Transverse colon (tissue), 4 donors: ENCODE results near the gene EPS8. TPM values are rescaled to one million over a fixed set of nuclear protein-coding genes. Genes with fewer than 3 reads are reported as not detected.

Source experiments
- DNase-seq: peaks from one replicate; pipeline ENCODE4 v3.0.0-alpha.2; 2019
- H3K27ac ChIP-seq, 4 donors: fragments of 200-600 bp; sonication (generic); 2 replicates each; pipeline ENCODE4 v1.5.1; 2016 to 2018; ENCODE audit warnings: inconsistent platforms in 4 of 4
- H3K27me3 ChIP-seq: fragments of 200-600 bp; sonication (generic); 2 replicates; pipeline ENCODE4 v1.5.1; 2017; ENCODE audit warnings: inconsistent platforms
- H3K36me3 ChIP-seq, 4 donors: fragments of 200-600 bp; sonication (generic); 2 replicates each; pipeline ENCODE4 v1.5.1; 2017 to 2019; ENCODE audit warnings: inconsistent platforms in 4 of 4
- H3K4me1 ChIP-seq, 4 donors: fragments of 200-600 bp; sonication (generic); 2 replicates each; pipeline ENCODE4 v1.5.1; 2017 to 2020; ENCODE audit warnings: inconsistent platforms in 4 of 4
- H3K4me3 ChIP-seq, 4 donors: fragments of 200-600 bp; sonication (generic); 1 replicate in 1 of 4; 2 replicates in 3 of 4; pipeline versions ENCODE4 v1.5.1 to v1.6.1; 2017 to 2019; ENCODE audit warnings: inconsistent platforms in 4 of 4
- H3K9me3 ChIP-seq, 2 donors: fragments of 200-600 bp; sonication (generic); 2 replicates each; pipeline ENCODE4 v1.5.1; 2017 to 2019; ENCODE audit warnings: inconsistent platforms in 2 of 2
- CTCF ChIP-seq, 5 experiments: fragments of 200-600 bp in 3 of 5; fragments of 450-650 bp in 2 of 5; sonication (generic) in 3 of 5; IDR thresholded peaks; 1 replicate in 2 of 5; 2 replicates in 3 of 5; pipeline ENCODE4 v1.5.1; 2016 to 2017; ENCODE audit warnings: antibody characterized with exemption in 5 of 5, inconsistent platforms in 3 of 5, mild to moderate bottlenecking in 2 of 5, moderate library complexity in 1 of 5
- EP300 ChIP-seq: sonication (generic); formaldehyde crosslinking; IDR thresholded peaks from one replicate; pipeline ENCODE4 v1.6.1; 2017; ENCODE audit warnings: antibody characterized with exemption, low read depth
- POLR2A ChIP-seq: fragments of 450-650 bp; IDR thresholded peaks from one replicate; pipeline ENCODE4 v1.6.1; 2016; ENCODE audit warnings: antibody characterized with exemption, mild to moderate bottlenecking, moderate library complexity
- POLR2AphosphoS5 ChIP-seq, 3 donors: sonication (generic); formaldehyde crosslinking; IDR thresholded peaks; one replicate each; pipeline ENCODE4 v1.6.1; 2016; ENCODE audit warnings: antibody characterized with exemption in 3 of 3
- WGBS, 2 donors: methylation state at CpG; one replicate each; pipeline ENCODE4 v1.1.5; 2018; ENCODE audit warnings: low coverage in 1 of 2; 5-methylcytosine and 5-hydroxymethylcytosine counted together
- in situ Hi-C, 4 donors: fragments of 200-750 bp; cut with MboI; loops; one replicate each; pipeline versions ENCODE4 v1.15.0 to v1.15.1; 2017; ENCODE audit warnings: low sequenced_read_pairs in 3 of 4, low pct_ligation_motif_present in 1 of 4, low pct_unique_long_range_greater_than_20kb in 1 of 4
- intact Hi-C: fragments of 100-400 bp; cut with DNase I; formaldehyde crosslinking; loops from one replicate; pipeline ENCODE4 v1.15.1; 2023; ENCODE audit warnings: low total_unique reads
- total RNA-seq, 4 donors: library from RNA; depleted of rRNA; stranded (reverse); fragments of >200 nt; gene quantifications; one replicate each; pipeline ENCODE4 v1.1.0, GENCODE V29; 2016

The EPS8 gene
- total RNA-seq, 4 donors from 2014 or later: 55.1 to 180 (median 140) TPM

- H3K4me1 ChIP-seq: peaks cover 0 to 14% (median 3%) of the 10 kb centered on the region in 4 donors
- no peaks in the 10 kb centered on the region for H3K36me3 ChIP-seq
- no peak overlapping the region for H3K4me3 ChIP-seq
- no peaks in the 10 kb centered on the region for H3K9me3 ChIP-seq
- H3K27me3 ChIP-seq: no peaks in the 10 kb centered on the region
- WGBS, 2 donors: 86 to 100% methylated on average over 4 to 5 of the region's 5 CpGs
- intact Hi-C loops: loop anchor here (2.0 kb wide), 1 partner anchor 265 kb away; no protein-coding TSS in a partner anchor
- no peak for DNase-seq
- in situ Hi-C loops: no loop called here
- no peak overlapping the region for H3K27ac ChIP-seq
- TF ChIP-seq EP300 (no peak), POLR2A (no peak), CTCF (IDR thresholded peaks at IDR 0.05) (no peak), POLR2AphosphoS5 (IDR thresholded peaks at IDR 0.05) (no peak)
Measured at GRCh38 chr12:15591811-15592210, 197.4 kb downstream of the EPS8 start.

- peak overlapping the region in 2 of 4 donors; percentile 21 to 41 for H3K4me3 ChIP-seq
- intact Hi-C loops (loop anchor here (2.0 kb wide), 1 partner anchor 266 kb away; no protein-coding TSS in a partner anchor), in situ Hi-C loops (no loop called here)
- no peaks in the 10 kb centered on the region for H3K36me3 ChIP-seq
- WGBS, 2 donors: 5 to 14% methylated on average over 8 to 16 of the region's 16 CpGs
- peaks cover 0 to 14% (median 3%) of the 10 kb centered on the region in 4 donors for H3K4me1 ChIP-seq
- no peaks in the 10 kb centered on the region for H3K27me3 ChIP-seq
- no peaks in the 10 kb centered on the region for H3K9me3 ChIP-seq
- TF ChIP-seq POLR2AphosphoS5 (IDR thresholded peaks at IDR 0.05) (peak in 1 of 3 donors; percentile 44), EP300 (no peak), CTCF (IDR thresholded peaks at IDR 0.05) (peak; percentile 84 to 96 (median 91))
- H3K27ac ChIP-seq: peak overlapping the region; percentile 30 to 66 (median 46)
- peak; percentile 43 for DNase-seq
Measured at GRCh38 chr12:15590180-15590826, 198.9 kb downstream of the EPS8 start.

DNA sequence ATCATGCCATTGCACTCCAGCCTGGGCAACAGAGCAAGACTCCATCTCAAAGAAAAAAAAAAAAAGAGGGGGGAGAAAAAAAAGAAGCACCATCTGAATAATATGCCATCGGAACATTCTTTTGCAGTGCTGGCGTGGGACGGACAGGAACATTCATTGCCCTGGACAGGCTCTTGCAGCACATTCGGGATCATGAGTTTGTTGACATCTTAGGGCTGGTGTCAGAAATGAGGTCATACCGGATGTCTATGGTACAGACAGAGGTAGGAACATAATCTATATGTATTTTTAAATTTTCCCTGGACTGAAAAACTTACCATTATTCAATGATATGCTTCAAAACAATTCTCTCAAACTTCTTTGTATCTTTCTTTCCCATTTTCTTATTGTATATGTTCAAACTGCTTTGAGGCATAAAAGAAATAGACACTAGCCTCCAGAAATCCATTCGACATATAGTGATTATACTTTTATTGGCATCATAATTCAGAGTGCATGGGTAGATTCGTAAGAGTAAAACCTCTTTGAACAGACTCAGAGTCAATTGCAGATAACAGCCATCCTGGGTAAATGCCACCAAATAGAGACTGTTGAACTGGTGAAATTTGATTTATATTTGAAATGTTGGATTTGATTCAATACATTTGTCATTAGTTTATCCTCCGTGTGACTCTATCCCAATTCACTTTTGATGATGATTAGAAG, 199.7 kb downstream of the EPS8 start:
- peaks cover 0 to 14% (median 3%) of the 10 kb centered on the region in 4 donors for H3K4me1 ChIP-seq
- no peaks in the 10 kb centered on the region for H3K27me3 ChIP-seq
- TF ChIP-seq POLR2A (no peak), CTCF (IDR thresholded peaks at IDR 0.05) (no peak), POLR2AphosphoS5 (IDR thresholded peaks at IDR 0.05) (no peak), EP300 (no peak)
- in situ Hi-C loops (loop anchor here (5.0 to 10.0 kb wide), 5 partner anchors 55 to 315 kb away; no protein-coding TSS in a partner anchor), intact Hi-C loops (loop anchor here (2.0 kb wide), 1 partner anchor 267 kb away; no protein-coding TSS in a partner anchor)
- DNase-seq: no peak
- peak overlapping the region; percentile 30 to 66 (median 46) for H3K27ac ChIP-seq
- H3K36me3 ChIP-seq: no peaks in the 10 kb centered on the region
- H3K4me3 ChIP-seq: peak overlapping the region in 1 of 4 donors; percentile 41
- 51 to 54% methylated on average over 8 of the region's 8 CpGs for WGBS, 2 donors
- H3K9me3 ChIP-seq: no peaks in the 10 kb centered on the region

DNA sequence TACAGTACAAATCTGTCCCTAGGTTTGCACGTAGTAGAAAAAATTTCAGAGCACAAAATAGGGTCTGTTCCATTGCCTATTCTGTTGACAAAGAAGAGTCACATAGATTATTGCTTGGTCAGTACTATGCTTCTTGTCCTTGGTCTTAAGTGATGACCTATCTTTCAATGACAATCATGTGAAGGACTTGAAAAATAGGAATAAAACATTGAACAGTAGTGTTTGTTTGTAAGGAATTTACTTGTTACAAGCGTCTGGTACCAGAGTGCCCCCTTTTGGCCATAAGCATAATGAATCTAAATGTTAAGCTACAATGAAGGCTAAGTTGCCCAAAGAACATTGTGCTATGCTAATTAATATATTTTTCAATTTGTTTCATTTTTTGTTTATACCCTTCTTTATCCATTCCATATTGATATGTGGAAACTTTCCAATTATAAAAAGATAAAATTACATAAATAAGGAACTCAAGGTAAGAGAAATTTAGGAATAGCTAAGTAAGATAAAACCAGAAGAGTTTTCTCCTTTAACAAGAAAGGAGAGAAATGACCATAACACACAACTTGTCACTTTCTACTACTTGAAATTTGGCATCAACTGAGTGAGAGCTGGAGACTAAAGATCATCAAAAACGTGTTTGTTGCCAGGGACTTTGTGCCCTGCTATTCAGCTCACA, 204.7 kb downstream of the EPS8 start:
- H3K36me3 ChIP-seq: no peaks in the 10 kb centered on the region
- no peak for DNase-seq
- no peak overlapping the region for H3K4me3 ChIP-seq
- no peak overlapping the region for H3K27ac ChIP-seq
- no peaks in the 10 kb centered on the region for H3K27me3 ChIP-seq
- peaks cover 0 to 25% (median 6%) of the 10 kb centered on the region in 4 donors for H3K4me1 ChIP-seq
- intact Hi-C loops: loop anchor here (5.0 kb wide), 1 partner anchor 307 kb away; no protein-coding TSS in a partner anchor
- TF ChIP-seq POLR2AphosphoS5 (IDR thresholded peaks at IDR 0.05) (no peak), CTCF (IDR thresholded peaks at IDR 0.05) (peak; percentile 61 to 72 (median 67))
- WGBS, 2 donors: 17 to 29% methylated on average over 3 of the region's 3 CpGs
- in situ Hi-C loops: loop anchor here (5.0 to 10.0 kb wide), 5 partner anchors 50 to 310 kb away; no protein-coding TSS in a partner anchor
- H3K9me3 ChIP-seq: no peaks in the 10 kb centered on the region
